Medulla oblongata (tissue), 1 donor: ENCODE results near the gene PHLDB1.
A peak's percentile ranks its signal among the peaks of the same experiment; 100 is the strongest.

Experiments
- DNase-seq: peaks from one replicate; pipeline ENCODE4 v3.0.0-alpha.2; 2015; ENCODE audit errors: extremely low spot score

The PHLDB1 gene

DNA sequence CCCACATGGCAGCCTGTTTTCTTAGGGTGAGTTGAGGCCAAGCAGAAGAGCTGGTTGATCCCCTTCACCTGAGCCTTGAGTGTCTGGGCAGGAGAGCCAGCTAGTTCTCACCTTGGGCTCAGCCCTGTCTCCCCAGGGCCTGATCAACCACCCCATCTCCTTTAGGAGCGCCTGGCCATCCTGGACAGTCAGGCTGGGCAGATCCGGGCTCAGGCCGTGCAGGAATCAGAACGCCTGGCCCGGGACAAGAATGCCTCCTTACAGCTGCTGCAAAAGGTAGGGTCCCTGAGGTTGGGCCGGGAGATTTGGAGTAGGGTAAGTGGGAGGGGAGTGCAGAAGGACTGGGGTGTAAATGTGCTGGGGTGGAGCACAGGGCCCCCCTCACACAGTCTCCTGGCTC is 31.3 kb downstream of the PHLDB1 start:
- no peak for DNase-seq

- DNase-seq = no peak
These were observed 32.5 kb downstream of the PHLDB1 start for GRCh38 chr11:118639899-118640298.

DNA sequence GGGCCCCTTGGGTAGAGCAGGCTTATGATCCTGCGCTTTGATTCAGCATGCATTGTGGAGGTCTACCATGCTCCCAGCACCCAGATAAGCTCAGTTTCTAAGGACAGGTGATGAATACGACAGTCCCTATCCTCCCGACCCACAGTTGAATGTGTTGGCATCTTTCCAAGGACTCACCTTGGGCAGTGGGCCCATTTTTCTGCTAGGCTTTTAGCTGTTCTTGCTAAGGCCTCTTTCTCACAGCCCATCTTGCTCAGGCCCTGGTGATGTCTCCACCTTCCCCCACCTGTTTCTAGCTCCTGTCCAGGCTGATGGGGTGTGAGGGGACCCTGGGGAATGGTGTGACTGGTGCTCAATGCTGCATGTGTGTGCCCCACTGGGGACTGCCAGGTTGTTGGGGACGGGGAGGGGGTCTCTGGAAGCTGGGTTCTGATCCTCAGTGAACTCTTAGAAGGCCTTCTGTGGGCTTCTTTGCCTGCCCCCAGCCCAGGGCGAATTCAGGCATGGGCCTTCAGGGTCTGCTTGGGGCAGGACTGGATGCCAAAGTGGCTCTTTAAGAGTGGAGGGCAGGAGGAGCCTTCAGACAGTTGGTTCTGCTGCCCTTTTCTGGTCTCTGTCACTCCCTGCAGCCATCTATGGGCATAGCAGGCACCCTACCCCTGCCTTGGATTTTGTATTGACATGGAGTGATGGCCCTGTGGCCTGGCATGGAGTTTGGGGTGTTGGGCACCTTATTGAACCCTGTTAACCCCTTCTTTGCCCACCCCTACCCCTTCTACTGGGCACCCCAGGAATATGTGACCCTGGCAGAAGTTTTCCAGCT is 33.1 kb downstream of the PHLDB1 start:
- DNase-seq = no peak

GRCh38 chr11:118641397-118642019 is 34.1 kb downstream of the PHLDB1 start:
- DNase-seq = no peak

DNA sequence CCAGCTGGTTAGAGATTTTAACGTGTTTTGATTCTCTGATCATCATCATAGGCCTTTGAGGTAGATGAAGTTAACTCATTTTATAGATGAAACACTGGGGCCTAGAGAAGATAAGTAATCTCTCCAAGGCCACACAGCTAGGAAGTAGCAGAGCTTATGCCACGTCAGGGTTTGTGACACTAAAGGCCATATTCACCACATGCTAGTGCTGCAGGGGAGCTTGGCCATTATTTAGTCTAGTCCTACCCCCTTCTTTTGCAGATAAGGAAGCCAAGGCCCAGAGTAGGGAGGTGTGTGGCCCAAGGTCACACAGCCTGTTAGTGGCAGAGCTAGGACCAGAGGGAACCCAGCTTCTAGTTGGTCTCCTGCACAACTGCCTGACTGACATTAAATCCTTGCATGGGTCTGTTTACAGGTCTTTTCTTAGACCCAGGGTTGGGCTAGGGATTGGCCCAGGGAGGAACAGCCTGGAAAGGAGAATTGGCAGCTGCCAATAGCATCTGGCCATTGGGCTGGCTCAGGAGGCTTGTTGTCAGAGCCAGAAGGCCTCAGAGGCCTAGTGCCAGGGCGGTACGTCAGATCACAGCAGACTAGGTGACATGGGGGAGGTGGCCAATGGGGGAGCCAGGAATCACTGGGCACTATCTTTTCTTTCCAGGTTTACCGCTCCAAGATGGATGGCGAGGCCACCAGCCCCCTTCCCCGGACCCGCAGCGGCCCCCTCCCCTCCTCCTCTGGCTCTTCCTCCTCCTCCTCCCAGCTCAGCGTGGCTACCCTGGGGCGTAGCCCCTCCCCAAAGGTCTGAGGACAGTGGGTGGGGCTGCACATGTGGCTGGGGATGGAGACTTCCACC is 36.0 kb downstream of the PHLDB1 start:
- no peak for DNase-seq

- DNase-seq = no peak
These were observed 36.6 kb downstream of the PHLDB1 start for GRCh38 chr11:118643995-118644345.

DNA sequence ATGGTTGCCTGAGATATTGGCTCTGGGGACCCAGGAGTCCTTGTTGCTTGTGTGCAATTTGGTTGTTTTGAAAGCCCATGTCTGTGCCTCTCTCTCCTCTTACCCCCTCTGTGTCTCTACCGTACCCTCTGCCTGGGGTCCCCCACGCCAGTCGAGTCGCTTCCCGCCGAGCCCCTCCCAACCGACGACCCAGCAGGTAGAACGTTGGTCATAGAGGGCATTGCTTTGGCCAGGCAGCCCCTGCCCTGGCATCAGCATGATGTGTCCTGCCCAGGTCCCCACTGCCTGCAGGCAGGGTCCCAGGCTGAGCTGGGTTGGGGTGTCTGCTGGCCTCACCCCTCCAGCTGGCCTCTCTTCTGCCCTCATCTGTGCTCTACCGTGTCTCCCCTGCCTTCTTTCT is 37.1 kb downstream of the PHLDB1 start:
- DNase-seq = no peak

DNA sequence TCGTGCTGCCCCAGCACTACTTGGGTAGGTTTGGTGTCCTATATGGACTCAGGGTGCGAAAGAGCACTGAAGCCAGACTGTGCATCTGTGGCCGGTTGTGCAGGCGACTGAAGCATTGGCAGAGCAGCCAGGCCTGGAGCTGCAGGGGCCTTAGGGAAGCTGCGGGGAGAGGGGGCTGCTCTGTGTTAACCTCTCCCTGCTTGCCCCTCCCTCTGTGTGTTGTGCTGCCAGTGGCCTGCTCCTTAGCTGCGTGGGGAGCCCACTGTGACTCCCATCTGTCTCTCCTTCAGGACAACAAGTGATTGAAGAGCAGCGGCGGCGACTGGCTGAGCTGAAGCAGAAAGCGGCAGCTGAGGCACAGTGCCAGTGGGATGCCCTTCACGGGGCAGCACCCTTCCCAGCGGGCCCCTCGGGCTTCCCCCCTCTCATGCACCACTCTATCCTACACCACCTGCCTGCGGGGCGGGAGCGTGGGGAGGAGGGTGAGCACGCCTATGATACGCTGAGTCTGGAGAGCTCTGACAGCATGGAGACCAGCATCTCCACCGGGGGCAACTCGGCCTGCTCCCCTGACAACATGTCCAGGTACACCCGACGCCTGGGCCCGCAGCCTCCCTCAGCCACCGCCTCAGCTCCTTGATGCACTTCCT is 37.8 kb downstream of the PHLDB1 start:
- no peak for DNase-seq

- no peak for DNase-seq
These were observed 39.0 kb downstream of the PHLDB1 start for GRCh38 chr11:118646393-118646792.

DNA sequence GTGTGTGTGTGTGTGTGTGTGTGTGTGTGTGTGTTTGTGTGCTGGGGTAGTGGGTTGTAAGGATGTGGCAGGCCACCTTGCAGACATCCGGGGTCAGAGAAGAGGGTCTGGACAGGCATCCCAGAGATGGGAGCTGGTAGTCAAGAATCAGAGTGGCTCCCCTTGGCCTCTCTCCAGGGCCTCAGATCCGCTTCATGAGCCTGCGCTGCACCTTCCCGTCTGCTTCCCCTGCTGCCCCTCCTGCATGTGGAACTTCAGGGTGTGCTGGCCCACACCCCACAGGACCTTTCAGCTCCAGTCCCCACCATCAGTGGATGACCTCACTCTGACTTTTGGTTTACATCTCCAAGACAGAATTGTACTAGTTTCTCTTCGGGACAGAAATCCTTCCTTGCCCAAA is 40.9 kb downstream of the PHLDB1 start:
- DNase-seq = no peak

DNA sequence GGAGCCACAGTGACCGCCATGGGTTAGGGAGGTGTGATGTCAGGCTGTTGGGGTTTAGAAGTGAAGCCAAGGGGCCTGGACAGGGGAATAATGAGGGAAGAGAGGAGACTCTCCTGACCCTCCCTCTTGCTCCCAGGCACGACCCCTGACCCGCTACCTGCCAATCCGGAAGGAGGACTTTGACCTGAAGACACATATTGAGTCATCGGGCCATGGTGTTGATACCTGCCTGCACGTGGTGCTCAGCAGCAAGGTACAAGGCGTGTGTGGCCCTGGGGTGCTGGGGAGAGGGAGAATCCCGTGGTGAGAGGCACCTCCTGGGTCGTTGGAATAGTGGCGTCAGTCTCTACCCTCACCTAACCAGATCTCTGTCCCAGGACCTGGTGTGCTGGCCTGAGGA is 42.5 kb downstream of the PHLDB1 start:
- DNase-seq = no peak

DNA sequence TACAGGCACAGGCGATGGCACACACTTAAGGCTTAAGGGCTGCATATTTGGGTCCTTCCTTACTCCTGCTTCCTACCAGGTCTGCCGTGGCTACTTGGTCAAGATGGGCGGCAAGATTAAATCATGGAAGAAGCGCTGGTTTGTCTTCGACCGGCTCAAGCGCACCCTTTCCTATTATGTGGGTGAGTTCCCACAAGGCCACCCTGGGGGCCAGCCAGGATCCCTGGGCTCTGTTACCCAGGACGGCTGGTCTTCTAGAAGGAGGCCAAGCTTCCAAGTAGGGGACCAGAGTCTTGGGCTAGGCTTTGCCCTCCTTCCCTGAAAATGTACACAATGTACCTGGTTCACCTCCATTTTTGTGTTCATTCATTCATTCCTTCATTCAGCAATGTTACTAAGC is 43.0 kb downstream of the PHLDB1 start:
- DNase-seq = no peak

DNA sequence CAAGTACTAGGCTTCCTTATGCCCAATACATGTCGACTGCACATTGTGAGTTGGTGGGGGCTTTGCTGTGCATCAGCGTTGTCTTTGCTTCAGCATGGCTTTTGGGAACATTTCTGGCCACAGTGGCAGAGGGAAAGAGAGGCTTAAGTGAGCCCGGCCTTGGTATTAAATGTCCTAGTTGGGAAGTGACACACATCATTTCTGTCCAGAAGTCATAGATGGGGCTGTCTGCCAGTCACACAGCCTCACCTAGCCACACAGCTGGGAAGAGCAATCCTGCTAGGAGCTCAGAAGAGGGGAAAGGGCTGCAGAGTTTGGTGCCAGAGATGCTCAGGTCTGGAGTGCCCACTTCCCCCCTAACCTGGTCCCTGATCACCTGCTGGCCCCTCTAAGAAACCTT is 44.4 kb downstream of the PHLDB1 start:
- no peak for DNase-seq

DNA sequence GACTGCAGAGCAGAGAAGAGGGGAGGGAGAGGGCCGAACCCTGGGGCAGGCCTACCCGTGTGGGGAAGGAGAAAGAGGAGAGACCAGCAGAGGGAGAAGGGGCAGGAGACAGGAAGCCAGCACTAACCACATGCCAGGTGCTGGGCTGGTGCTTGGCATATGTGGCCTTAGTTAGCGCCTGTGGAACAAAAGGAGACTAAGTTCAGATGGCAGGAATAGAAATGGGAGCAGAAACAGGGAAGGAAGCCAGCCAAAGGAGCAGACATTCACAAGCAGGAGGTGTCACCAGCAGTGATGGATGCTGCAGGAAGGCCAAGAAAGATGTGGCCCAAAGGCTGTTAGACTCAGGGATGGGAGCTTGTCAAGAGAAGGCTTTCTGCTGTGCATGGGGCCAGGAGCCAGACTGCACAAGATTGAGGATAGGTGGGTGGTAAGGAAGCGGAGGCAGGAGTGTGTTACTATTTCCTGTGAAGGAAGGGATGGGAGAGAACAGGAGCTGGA is 45.3 kb downstream of the PHLDB1 start:
- peak; percentile 60 for DNase-seq

- no peak for DNase-seq
These were observed 46.4 kb downstream of the PHLDB1 start for GRCh38 chr11:118653684-118654390.

GRCh38 chr11:118655486-118656190 is 48.2 kb downstream of the PHLDB1 start:
- no peak for DNase-seq

DNA sequence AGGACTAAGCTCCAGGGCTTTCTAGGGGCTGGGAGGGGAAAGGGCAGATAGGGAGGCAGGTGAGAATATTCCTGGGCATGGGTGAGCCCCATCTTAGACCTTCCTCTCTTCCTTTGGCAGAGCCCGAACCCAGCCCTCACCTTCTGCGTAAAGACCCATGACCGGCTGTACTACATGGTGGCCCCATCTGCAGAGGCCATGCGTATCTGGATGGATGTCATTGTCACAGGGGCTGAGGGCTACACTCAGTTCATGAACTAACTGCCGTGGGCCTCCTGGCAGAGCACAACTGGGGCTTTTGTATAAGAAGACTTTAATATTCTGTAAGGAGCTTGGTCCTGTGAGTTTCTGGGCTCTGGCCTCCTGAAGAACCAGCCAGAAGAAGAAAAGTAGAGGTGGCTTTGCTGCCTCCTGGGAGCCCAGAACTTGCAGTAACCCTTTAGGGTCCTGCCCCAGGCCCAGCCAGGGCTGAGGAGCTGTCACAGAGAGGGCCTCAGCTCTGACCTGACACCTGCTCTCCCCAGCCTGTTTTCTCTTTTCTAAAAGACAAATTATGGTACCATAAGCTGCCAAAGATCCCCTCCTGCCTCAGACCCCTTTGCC is 49.2 kb downstream of the PHLDB1 start:
- DNase-seq = peak; percentile 23

- no peak for DNase-seq
These were observed 49.8 kb downstream of the PHLDB1 start for GRCh38 chr11:118657238-118657637.

DNA sequence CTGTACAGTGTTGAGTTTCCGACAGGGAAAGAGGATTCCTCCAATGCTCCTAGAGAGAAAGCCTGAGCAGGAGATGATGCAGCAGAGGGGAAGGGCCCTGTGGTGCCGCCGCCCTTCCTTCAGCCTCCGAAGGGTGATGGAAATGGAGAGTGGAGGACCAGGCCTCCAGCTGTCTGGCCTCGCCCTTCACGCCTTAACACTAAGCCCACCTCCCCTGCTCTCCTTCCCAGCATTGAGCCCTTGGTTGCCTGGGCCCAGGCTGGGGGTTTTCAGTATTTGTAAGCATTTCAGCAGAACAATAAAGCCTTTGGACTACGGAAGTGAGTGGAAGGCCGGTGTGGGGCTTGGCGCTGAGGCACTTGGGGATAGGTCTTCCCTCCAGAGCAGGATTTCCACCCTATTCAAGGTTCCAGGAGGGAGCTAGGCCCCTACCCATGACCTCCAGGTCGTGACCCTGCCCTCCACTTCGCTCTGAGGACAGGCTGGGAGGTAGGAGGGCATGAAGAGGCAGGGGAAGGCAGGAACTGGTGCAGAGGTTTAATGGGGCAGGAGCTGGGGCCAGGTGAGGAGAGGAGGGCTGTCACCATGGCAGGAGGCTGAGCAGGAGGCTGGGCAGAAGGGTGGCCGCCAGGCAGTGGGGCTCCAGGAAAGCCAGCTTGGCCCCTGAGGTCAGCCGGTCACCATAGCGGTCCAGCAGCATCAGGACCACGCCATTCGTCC is 50.5 kb downstream of the PHLDB1 start:
- no peak for DNase-seq
